GM23338 (cell line): ENCODE data around the gene INPP5D.

Experiments used
- CREB1 ChIP-seq: fragments of 250-450 bp; sonication (Bioruptor Pico); IDR thresholded peaks from 2 replicates; pipeline ENCODE4 v1.5.0; 2020; ENCODE audit warnings: low read depth, mild to moderate bottlenecking, moderate library complexity
- EZH2 ChIP-seq: fragments of 200-600 bp; sonication (generic); IDR thresholded peaks from one replicate; pipeline ENCODE4 v1.8.0; 2017; ENCODE audit warnings: antibody characterized with exemption, mild to moderate bottlenecking, low read depth; ENCODE audit not compliant: unreplicated experiment
- EZH2phosphoT487 ChIP-seq: fragments of 200-600 bp; sonication (generic); IDR thresholded peaks from one replicate; pipeline ENCODE4 v1.8.1; 2018; ENCODE audit warnings: antibody characterized with exemption; ENCODE audit not compliant: unreplicated experiment
- JUNB ChIP-seq: IDR thresholded peaks from one replicate; pipeline ENCODE4 v1.6.1; 2016; ENCODE audit warnings: antibody characterized with exemption; ENCODE audit not compliant: unreplicated experiment
- NANOG ChIP-seq: IDR thresholded peaks from 2 replicates; pipeline ENCODE4 v1.6.1; 2016; ENCODE audit warnings: antibody characterized with exemption, borderline replicate concordance
- POLR2AphosphoS5 ChIP-seq: IDR thresholded peaks from 2 replicates; pipeline ENCODE4 v1.6.1; 2016; ENCODE audit warnings: antibody characterized with exemption, low read depth
- ZNF114 ChIP-seq: fragments of 250-450 bp; sonication (Bioruptor Pico); IDR thresholded peaks from 2 replicates; pipeline ENCODE4 v1.5.0; 2020; ENCODE audit warnings: mild to moderate bottlenecking, moderate library complexity
- TF ChIP-seq, protein P1 (sequence below), 2 experiments: fragments of 200-600 bp in 1 of 2; sonication (generic) in 1 of 2; conservative IDR thresholded peaks; 2 replicates each; pipeline versions ENCODE4 v1.5.1 to v1.6.1; 2016 to 2017; ENCODE audit warnings: antibody characterized with exemption in 2 of 2, low read depth in 2 of 2, mild to moderate bottlenecking in 2 of 2, moderate library complexity in 1 of 2
- TF ChIP-seq, protein P2 (sequence below): IDR thresholded peaks from one replicate; pipeline ENCODE4 v1.6.1; 2018; ENCODE audit warnings: antibody characterized with exemption; ENCODE audit not compliant: unreplicated experiment
- TF ChIP-seq, protein P3 (sequence below): fragments of 250-450 bp; sonication (Bioruptor Pico); IDR thresholded peaks from 2 replicates; pipeline ENCODE4 v1.5.0; 2020; ENCODE audit warnings: mild to moderate bottlenecking, moderate library complexity

DNA sequence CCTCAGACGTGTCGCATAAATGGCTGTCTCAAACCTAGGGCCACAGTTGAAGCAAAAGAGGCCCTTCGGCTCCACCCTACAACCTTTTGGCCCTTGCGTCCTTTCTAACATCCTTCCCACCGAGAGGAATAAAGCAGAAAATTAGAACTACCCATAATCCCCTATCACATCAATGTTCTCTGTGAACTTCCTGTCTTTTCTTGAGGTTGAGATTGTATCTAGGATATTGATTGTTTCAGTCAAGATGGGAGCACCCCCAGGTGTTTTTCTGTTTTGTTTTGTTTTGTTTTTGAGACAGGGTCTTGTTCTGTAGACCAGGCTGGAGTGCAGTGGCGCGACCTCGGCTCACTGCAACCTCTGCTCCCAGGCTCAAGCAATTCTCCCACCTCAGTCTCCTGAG, 23.6 kb downstream of the INPP5D start:
- TF ChIP-seq EZH2 (no peak), POLR2AphosphoS5 (no peak), ZNF114 (CRISPR knock-in tag) (no peak), JUNB (no peak), CREB1 (CRISPR knock-in tag) (no peak), EZH2phosphoT487 (no peak), NANOG (no peak)
- TF ChIP-seq, protein P1, sequence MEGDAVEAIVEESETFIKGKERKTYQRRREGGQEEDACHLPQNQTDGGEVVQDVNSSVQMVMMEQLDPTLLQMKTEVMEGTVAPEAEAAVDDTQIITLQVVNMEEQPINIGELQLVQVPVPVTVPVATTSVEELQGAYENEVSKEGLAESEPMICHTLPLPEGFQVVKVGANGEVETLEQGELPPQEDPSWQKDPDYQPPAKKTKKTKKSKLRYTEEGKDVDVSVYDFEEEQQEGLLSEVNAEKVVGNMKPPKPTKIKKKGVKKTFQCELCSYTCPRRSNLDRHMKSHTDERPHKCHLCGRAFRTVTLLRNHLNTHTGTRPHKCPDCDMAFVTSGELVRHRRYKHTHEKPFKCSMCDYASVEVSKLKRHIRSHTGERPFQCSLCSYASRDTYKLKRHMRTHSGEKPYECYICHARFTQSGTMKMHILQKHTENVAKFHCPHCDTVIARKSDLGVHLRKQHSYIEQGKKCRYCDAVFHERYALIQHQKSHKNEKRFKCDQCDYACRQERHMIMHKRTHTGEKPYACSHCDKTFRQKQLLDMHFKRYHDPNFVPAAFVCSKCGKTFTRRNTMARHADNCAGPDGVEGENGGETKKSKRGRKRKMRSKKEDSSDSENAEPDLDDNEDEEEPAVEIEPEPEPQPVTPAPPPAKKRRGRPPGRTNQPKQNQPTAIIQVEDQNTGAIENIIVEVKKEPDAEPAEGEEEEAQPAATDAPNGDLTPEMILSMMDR (conservative IDR thresholded peaks at IDR 0.05; ENCODE audit: low read depth in 2 of 2): no peak
- TF ChIP-seq, protein P2, sequence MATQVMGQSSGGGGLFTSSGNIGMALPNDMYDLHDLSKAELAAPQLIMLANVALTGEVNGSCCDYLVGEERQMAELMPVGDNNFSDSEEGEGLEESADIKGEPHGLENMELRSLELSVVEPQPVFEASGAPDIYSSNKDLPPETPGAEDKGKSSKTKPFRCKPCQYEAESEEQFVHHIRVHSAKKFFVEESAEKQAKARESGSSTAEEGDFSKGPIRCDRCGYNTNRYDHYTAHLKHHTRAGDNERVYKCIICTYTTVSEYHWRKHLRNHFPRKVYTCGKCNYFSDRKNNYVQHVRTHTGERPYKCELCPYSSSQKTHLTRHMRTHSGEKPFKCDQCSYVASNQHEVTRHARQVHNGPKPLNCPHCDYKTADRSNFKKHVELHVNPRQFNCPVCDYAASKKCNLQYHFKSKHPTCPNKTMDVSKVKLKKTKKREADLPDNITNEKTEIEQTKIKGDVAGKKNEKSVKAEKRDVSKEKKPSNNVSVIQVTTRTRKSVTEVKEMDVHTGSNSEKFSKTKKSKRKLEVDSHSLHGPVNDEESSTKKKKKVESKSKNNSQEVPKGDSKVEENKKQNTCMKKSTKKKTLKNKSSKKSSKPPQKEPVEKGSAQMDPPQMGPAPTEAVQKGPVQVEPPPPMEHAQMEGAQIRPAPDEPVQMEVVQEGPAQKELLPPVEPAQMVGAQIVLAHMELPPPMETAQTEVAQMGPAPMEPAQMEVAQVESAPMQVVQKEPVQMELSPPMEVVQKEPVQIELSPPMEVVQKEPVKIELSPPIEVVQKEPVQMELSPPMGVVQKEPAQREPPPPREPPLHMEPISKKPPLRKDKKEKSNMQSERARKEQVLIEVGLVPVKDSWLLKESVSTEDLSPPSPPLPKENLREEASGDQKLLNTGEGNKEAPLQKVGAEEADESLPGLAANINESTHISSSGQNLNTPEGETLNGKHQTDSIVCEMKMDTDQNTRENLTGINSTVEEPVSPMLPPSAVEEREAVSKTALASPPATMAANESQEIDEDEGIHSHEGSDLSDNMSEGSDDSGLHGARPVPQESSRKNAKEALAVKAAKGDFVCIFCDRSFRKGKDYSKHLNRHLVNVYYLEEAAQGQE: no peak
- TF ChIP-seq, protein P3, sequence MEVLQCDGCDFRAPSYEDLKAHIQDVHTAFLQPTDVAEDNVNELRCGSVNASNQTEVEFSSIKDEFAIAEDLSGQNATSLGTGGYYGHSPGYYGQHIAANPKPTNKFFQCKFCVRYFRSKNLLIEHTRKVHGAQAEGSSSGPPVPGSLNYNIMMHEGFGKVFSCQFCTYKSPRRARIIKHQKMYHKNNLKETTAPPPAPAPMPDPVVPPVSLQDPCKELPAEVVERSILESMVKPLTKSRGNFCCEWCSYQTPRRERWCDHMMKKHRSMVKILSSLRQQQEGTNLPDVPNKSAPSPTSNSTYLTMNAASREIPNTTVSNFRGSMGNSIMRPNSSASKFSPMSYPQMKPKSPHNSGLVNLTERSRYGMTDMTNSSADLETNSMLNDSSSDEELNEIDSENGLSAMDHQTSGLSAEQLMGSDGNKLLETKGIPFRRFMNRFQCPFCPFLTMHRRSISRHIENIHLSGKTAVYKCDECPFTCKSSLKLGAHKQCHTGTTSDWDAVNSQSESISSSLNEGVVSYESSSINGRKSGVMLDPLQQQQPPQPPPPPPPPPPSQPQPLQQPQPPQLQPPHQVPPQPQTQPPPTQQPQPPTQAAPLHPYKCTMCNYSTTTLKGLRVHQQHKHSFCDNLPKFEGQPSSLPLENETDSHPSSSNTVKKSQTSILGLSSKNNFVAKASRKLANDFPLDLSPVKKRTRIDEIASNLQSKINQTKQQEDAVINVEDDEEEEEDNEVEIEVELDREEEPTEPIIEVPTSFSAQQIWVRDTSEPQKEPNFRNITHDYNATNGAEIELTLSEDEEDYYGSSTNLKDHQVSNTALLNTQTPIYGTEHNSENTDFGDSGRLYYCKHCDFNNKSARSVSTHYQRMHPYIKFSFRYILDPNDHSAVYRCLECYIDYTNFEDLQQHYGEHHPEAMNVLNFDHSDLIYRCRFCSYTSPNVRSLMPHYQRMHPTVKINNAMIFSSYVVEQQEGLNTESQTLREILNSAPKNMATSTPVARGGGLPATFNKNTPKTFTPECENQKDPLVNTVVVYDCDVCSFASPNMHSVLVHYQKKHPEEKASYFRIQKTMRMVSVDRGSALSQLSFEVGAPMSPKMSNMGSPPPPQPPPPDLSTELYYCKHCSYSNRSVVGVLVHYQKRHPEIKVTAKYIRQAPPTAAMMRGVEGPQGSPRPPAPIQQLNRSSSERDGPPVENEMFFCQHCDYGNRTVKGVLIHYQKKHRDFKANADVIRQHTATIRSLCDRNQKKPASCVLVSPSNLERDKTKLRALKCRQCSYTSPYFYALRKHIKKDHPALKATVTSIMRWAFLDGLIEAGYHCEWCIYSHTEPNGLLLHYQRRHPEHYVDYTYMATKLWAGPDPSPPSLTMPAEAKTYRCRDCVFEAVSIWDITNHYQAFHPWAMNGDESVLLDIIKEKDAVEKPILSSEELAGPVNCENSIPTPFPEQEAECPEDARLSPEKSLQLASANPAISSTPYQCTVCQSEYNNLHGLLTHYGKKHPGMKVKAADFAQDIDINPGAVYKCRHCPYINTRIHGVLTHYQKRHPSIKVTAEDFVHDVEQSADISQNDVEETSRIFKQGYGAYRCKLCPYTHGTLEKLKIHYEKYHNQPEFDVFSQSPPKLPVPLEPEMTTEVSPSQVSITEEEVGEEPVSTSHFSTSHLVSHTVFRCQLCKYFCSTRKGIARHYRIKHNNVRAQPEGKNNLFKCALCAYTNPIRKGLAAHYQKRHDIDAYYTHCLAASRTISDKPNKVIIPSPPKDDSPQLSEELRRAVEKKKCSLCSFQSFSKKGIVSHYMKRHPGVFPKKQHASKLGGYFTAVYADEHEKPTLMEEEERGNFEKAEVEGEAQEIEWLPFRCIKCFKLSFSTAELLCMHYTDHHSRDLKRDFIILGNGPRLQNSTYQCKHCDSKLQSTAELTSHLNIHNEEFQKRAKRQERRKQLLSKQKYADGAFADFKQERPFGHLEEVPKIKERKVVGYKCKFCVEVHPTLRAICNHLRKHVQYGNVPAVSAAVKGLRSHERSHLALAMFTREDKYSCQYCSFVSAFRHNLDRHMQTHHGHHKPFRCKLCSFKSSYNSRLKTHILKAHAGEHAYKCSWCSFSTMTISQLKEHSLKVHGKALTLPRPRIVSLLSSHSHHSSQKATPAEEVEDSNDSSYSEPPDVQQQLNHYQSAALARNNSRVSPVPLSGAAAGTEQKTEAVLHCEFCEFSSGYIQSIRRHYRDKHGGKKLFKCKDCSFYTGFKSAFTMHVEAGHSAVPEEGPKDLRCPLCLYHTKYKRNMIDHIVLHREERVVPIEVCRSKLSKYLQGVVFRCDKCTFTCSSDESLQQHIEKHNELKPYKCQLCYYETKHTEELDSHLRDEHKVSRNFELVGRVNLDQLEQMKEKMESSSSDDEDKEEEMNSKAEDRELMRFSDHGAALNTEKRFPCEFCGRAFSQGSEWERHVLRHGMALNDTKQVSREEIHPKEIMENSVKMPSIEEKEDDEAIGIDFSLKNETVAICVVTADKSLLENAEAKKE: no peak
